HepG2 (cell line): ENCODE results near the gene PIP5K1A. TPM values are rescaled to one million over a fixed set of nuclear protein-coding genes. Genes with fewer than 3 reads are reported as not detected.

Experiments used
- CHD2 ChIP-seq: IDR thresholded peaks from 2 replicates; pipeline ENCODE4 v1.6.1; 2011; ENCODE audit warnings: low read depth, low read length, improper control_type of control experiment
- CREM ChIP-seq, 2 experiments: sonication (generic) in 1 of 2; formaldehyde crosslinking in 1 of 2; IDR thresholded peaks; 2 replicates each; pipeline versions ENCODE4 v1.4.0 to v1.6.1; 2016 to 2020; ENCODE audit warnings: antibody characterized with exemption in 1 of 2, mild to moderate bottlenecking in 1 of 2, missing genetic modification reagents in 1 of 2
- FOXP4 ChIP-seq: sonication (generic); formaldehyde crosslinking; IDR thresholded peaks from 2 replicates; pipeline ENCODE4 v1.4.0; 2020; ENCODE audit warnings: missing genetic modification reagents
- HMG20B ChIP-seq: conservative IDR thresholded peaks from 2 replicates; pipeline ENCODE4 v1.6.1; 2016; ENCODE audit warnings: missing genetic modification reagents, missing compliant biosample characterization
- HNRNPK ChIP-seq: fragments of 200-400 bp; formaldehyde crosslinking; IDR thresholded peaks from 2 replicates; pipeline ENCODE4 v1.6.1; 2018; ENCODE audit warnings: low read length, low read depth, moderate library complexity, mild to moderate bottlenecking; ENCODE audit not compliant: poor library complexity, severe bottlenecking
- KMT2A ChIP-seq: sonication (generic); formaldehyde crosslinking; IDR thresholded peaks from 2 replicates; pipeline ENCODE4 v1.4.0; 2020; ENCODE audit warnings: missing genetic modification reagents
- MAFF ChIP-seq: IDR thresholded peaks from 2 replicates; pipeline ENCODE4 v1.6.1; 2011; ENCODE audit warnings: low read depth, low read length, improper control_type of control experiment
- REST ChIP-seq, 2 experiments: IDR thresholded peaks; 2 replicates each; pipeline ENCODE4 v1.6.1; 2011 to 2012; ENCODE audit warnings: low read length in 2 of 2, borderline replicate concordance in 1 of 2, low read depth in 1 of 2, mild to moderate bottlenecking in 1 of 2, moderate library complexity in 1 of 2
- SALL1 ChIP-seq: sonication (generic); formaldehyde crosslinking; IDR thresholded peaks from 2 replicates; pipeline ENCODE4 v1.8.0; 2022; ENCODE audit warnings: mild to moderate bottlenecking, missing genetic modification reagents
- SRY ChIP-seq: sonication (generic); formaldehyde crosslinking; IDR thresholded peaks from 2 replicates; pipeline ENCODE4 v1.8.0; 2022; ENCODE audit warnings: mild to moderate bottlenecking, missing genetic modification reagents
- YY1 ChIP-seq: IDR thresholded peaks from 2 replicates; pipeline ENCODE4 v1.6.1; 2011; ENCODE audit warnings: low read length, low read depth, moderate library complexity, mild to moderate bottlenecking; ENCODE audit not compliant: insufficient read depth, insufficient replicate concordance
- ZBTB10 ChIP-seq: sonication (generic); formaldehyde crosslinking; IDR thresholded peaks from 2 replicates; pipeline ENCODE4 v1.4.0; 2020; ENCODE audit warnings: missing genetic modification reagents, borderline replicate concordance
- ZBTB2 ChIP-seq: sonication (generic); formaldehyde crosslinking; IDR thresholded peaks from 2 replicates; pipeline ENCODE4 v1.8.0; 2022; ENCODE audit warnings: low read depth, missing genetic modification reagents
- ZNF282 ChIP-seq: fragments of 450-650 bp; IDR thresholded peaks from 2 replicates; pipeline ENCODE4 v1.6.1; 2018; ENCODE audit not compliant: partially characterized antibody
- ZNF557 ChIP-seq: sonication (generic); formaldehyde crosslinking; IDR thresholded peaks from 2 replicates; pipeline ENCODE4 v1.4.0; 2020; ENCODE audit warnings: missing genetic modification reagents
- ZNF619 ChIP-seq: sonication (generic); formaldehyde crosslinking; IDR thresholded peaks from 2 replicates; pipeline ENCODE4 v1.4.0; 2020; ENCODE audit warnings: mild to moderate bottlenecking, missing genetic modification reagents
- ZNF841 ChIP-seq: sonication (generic); formaldehyde crosslinking; IDR thresholded peaks from 2 replicates; pipeline ENCODE4 v1.8.1; 2023; ENCODE audit warnings: missing genetic modification reagents, borderline replicate concordance
- ZNF879 ChIP-seq: sonication (generic); formaldehyde crosslinking; IDR thresholded peaks from 2 replicates; pipeline ENCODE4 v1.8.1; 2023; ENCODE audit warnings: missing genetic modification reagents
- ZSCAN30 ChIP-seq: sonication (generic); formaldehyde crosslinking; IDR thresholded peaks from 2 replicates; pipeline ENCODE4 v1.5.0; 2020; ENCODE audit warnings: mild to moderate bottlenecking, missing genetic modification reagents
- polyA plus RNA-seq, 8 experiments: library from polyadenylated mRNA; depleted of rRNA in 3 of 8; stranded (reverse) in 7 of 8; unstranded in 1 of 8; fragments of >200 nt; fragmentation: Illumina TruSeq in 4 of 8; extraction: Trizol in 4 of 8; gene quantifications; 2 replicates each; pipeline versions ENCODE4 v1.2.1 to v1.2.3, GENCODE V29; 2011 to 2016; ENCODE audit warnings: low read depth in 4 of 8, missing spikeins in 1 of 8, mixed read lengths in 1 of 8; ENCODE audit not compliant: insufficient read depth in 1 of 8
- total RNA-seq, 5 experiments: library from RNA; depleted of rRNA; stranded (reverse); fragments of >200 nt; fragmentation: Illumina TruSeq; extraction: Trizol; gene quantifications; 2 replicates each; pipeline ENCODE4 v1.2.3, GENCODE V29; 2016; ENCODE audit warnings: low read depth in 1 of 5

The PIP5K1A gene
- total and polyA plus RNA-seq, 2 of the 13 experiments (the other 11 are each of a cell fraction or from before 2014, with no cell fraction given) = 45.3 to 65.1 TPM

DNA sequence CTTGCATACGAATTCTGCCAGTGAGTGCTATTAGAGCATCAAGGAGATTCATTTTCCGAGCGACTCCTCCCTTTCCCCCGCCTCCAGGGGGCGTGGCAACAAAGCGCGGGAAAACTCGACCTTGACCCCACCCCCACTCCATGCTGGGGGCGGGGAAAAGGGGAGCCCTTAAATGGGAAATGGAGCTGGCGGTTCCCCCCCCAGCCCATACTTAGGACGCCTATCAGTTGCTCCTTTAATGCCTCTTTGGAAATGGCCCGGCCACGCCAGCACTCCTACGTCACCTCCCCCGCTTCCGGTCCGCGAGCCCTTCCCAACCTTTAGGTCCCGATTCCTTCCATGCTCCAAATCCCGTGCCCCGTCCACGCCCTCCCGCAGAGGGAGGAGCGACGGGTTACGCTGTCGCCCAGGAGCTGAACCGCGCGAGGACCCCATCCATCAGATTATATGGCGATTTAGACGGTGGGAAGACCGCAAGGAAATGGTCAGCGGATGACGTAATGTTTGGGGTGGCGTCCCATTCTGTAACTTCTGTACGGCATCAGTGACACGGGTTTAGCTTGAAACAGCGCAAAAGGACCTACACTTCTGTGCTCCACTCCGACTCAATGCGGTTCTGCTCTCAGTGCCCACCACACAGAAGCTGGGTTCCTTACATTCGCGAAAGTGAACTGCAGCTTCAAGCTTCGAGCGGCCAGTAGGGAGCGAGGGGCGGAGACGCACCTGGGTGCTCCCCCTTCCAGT, 83.0 kb downstream of the PIP5K1A start (continued):
- TF ChIP-seq ZNF557 = no peak
- no peak for TF ChIP-seq REST (IDR thresholded peaks at IDR 0.05; ENCODE audit: borderline replicate concordance in 1 of 2, low read depth in 1 of 2, low read length in 2 of 2)
- no peak; the same call in 1 of the 2 replicates for TF ChIP-seq HMG20B (CRISPR knock-in tag)
- no peak for TF ChIP-seq ZSCAN30 (CRISPR knock-in tag)
- TF ChIP-seq ZNF282 = no peak
- TF ChIP-seq ZBTB2 (CRISPR knock-in tag) = peak; percentile 64; the same call in 1 of the 2 replicates
- TF ChIP-seq FOXP4 (CRISPR knock-in tag) = peak; percentile 27; the same call in 1 of the 2 replicates
- TF ChIP-seq SRY (CRISPR knock-in tag) = peak; percentile 87; the same call in 1 of the 2 replicates
- no peak; the same call in 1 of the 2 replicates for TF ChIP-seq ZBTB10 (CRISPR knock-in tag)
- TF ChIP-seq ZNF841 (CRISPR knock-in tag) = no peak
- no peak for TF ChIP-seq MAFF
- no peak for TF ChIP-seq HNRNPK
- TF ChIP-seq KMT2A (CRISPR knock-in tag) = peak; percentile 6; the same call in 1 of the 2 replicates
- TF ChIP-seq CHD2 = peak; percentile 38; the same call in 1 of the 2 replicates
- peak; percentile 32; the same call in 1 of the 2 replicates for TF ChIP-seq ZNF619 (CRISPR knock-in tag)
- no peak for TF ChIP-seq ZNF879
- TF ChIP-seq SALL1 (CRISPR knock-in tag) = peak; percentile 73
- peak; percentile 88 for TF ChIP-seq CREM (IDR thresholded peaks at IDR 0.05)
- no peak; the same call in 1 of the 2 replicates for TF ChIP-seq CREM (CRISPR knock-in tag; IDR thresholded peaks at IDR 0.05)
- TF ChIP-seq YY1 = peak; percentile 49
